Nucleus accumbens (tissue), 56 donors: ENCODE data around the gene GLI1.
"Not testable (repeated sequence)": the region's sequence is repeated elsewhere in the genome, so short reads cannot be mapped to it uniquely, and the experiment has no call there.

Experiments used
- DNase-seq, 56 donors: peaks; one replicate each; lab custom pipeline; 2025; lab: John Stamatoyannopoulos, UW

GLI1 gene

DNA sequence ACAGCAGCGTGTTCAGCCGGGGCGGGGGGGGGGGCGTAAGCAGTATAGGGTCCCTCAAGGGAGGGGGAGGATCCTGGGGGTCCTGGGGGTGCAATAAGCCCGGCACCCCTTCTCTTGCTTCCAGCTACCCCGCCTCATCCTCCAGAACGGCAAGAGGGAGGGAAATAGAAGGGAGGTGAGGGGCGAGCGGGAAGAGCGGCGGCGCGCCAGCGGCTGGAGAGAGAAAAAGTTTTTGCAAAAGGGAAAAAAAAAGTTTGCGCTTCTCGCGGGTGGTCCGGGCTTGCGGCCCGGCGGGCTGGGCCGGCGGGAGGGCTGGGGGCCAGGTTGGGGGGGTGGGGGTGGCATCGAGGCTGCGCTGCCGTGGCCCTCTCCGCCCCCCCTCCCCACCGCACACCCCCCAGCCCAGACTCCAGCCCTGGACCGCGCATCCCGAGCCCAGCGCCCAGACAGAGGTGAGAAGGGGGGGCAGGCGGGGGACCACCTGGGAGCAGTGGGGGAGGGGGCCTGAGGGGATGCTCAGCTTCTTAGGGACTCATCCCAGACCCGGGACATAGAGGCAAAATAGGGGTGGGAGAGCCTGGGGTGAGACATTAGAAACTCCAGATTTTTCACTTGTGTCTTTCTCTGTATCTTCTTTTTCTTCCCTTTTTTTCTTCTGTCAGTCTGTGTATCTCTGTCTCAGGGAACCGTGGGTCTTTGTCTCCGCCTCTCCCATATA lies at the start of gene GLI1:
TSS of gene GLI1 (plus strand) at position 36 of the 718 bp plus-strand sequence. CDS start 3,907 bp downstream, outside the sequence.
- peak in 4 of 56 donors; percentile 17 to 56 (median 48) for DNase-seq

DNA sequence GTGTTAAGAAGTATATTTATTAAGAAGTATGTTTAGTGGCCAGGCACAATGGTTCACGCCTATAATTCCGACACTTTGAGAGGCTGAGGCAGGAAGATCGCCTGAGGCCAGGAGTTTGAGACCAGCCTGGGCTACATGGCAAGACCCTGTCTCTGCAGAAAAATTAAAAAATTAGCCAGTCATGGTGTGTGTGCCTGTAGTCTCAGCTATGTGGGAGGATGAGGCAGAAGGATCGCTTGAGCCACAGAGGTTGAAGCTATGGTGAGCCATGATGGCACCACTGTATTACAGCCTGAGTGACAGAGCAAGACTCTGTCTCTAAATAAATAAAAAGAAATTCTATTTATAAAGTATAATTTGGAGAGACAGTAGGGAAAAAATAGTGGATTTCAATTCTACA lies 49.1 kb upstream of the GLI1 start:
- no peak for DNase-seq

DNA sequence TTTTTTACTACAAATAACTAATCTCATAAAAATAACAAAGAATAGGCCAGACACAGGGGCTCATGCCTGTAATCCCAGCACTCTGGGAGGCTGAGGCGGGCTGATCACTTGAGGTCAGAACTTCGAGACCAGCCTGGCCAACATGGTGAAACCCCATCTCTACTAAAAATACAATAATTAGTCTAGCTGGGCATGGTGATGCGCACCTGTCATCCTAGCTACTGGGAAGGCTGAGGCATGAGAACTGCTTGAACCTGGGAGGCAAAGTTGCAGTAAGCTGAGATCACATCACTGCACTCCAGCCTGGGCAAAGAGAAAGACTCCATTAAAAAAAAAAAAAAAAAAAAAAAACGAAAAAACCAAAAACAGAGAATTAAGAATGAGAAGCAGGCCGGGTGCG lies 45.4 kb upstream of the GLI1 start:
- DNase-seq = not testable (repeated sequence)

DNA sequence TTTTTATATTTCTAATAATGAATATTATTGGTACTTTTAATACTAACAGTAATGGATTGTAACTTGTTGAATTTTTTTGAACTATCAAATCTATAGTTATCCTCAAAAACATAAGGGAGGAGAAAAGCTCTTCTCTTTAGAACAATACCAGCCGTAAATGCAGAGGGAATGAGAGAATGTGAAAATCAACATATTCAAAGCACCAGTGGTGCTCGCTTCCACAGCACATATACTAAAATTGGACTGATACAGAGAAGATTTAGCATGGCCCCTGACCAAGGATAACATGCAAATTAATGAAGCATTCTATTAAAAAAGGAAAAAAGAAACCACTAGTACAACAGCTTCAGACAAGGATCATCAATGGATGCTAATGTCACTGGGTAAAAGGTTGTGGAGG lies 44.5 kb upstream of the GLI1 start:
- no peak for DNase-seq

DNA sequence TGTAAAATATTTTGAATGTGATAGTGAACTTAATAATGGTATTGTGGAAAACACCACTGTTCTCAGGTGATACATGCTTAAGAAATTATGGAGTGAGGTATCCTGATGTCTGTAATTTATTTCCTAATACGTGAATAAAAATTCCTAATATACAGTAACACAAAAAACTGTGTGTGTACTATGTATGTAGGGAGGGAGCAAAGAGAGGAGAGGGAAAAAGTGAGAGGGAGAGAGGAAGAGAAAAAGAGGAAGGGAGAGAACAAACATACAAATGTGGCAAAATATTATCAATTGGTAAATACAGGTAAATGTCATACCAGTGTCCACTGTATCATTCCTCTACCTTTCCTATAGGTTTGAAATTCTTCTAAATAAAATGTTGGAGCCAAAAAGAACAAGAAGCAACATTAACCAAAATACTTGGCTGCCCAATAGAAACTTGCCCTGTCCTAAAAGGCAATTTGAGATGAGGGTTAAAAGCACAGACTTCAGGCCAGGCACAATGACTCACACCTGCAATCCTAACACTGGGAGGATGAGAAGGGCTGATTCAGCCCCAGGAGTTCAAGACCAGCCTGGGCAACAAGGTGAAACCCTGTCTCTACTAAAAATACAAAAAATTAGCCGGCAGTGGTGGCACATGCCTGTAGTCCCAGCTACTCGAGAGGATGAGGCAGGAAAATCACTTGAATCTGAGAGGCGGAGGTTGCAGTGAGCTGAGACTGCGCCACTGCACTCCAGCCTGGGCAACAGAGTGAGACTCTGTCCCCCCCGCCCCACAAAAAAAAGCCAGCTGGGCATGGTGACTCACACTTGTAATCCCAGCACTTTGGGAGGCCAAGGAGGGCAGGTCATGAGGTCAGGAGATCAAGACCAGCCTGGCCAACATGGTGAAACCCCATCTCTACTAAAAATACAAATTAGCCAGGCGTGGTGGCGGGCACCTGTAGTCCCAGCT lies 43.3 kb upstream of the GLI1 start:
- no peak for DNase-seq

DNA sequence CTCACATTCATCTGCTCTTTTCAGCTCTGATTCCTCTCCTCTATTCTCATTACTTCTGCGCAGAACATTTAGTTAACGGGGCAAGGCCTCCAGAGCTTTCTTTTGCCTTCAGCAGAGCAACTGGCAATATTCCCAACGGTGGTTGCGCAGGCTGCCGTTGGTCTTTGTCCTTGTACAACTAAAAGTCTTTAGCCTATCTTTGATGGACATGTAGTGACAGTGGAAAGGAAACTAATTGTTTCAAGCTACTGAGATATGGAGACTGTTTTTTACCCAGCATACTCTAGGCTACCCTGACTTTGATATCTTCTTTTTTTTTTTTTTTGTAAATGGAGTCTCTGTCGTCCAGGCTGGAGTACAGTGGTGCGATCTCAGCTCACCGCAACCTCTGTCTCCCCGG lies 41.3 kb upstream of the GLI1 start:
- peak in 12 of 56 donors; percentile 1 to 58 (median 14) for DNase-seq

DNA sequence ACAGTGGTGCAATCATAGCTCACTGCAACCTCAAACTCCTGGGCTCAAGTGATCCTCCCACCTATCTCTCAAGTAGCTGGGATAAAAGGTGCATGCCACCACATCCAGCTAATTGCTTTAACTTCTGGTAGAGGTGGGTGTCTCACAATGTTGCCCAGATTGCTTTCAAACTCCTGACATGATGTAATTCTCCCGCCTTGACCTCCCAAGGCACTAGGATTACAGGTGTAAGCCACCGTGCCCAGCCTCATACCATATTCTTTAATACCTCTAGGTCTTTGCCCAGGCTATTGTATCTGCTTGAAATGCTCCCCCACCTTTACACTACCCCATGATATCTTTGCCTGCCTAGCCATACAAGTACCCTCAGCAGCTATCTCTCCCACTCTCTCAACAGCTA lies 40.1 kb upstream of the GLI1 start:
- DNase-seq = no peak

DNA sequence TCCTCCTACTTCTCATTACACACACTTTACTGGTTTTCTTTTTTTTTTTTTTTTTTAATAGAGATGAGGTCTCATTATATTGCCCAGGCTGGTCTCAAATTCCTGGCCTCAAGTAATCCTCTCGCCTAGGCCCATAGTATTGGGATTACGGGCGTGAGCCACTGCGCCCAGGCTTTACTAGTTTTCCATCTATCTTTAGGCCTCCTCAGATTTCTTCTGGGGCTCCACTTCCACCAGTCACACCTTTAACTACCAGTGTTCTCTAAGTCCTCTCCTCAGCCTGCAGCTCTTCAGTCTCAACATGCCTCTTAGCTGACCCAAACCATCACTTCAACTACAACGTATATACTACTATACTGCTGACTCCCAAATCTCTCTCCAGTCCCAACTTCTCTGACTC lies 39.1 kb upstream of the GLI1 start:
- DNase-seq = no peak

DNA sequence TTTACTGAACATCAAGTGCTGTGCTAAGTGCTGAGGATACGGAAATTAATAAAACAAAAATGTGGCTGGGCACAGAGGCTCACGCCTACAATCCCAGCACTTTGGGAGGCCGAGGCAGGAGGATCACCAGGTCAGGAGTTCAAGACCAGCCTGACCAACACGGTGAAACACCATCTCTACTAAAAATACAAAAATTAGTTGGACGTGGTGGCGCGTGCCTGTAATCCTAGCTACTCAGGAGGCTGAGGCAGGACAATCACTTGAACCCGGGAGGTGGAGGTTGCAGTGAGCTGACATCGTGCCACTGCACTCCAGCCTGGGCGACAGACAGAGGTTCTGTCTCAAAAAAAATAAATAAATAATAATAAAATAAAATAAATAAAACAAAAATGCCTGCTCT lies 32.6 kb upstream of the GLI1 start:
- not testable (repeated sequence) for DNase-seq

DNA sequence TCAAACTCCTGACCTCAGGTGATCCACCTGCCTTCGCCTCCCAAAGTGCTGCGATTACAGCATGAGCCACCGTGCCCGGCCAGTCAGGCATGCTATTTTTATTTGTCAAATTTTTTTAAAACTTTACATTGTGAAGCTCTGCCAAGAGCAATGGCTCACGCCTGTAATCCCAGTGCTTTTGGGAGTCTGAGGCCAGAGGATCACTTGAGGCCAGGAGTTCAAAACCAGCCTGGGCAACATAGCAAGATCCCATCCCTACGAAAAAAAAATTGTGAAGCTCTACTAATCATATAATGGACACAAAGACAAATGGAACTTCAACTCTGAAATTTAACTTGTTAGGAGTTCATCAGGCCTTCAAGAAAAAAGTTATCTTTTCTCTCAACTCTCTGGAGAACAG lies 30.6 kb upstream of the GLI1 start:
- DNase-seq = no peak

DNA sequence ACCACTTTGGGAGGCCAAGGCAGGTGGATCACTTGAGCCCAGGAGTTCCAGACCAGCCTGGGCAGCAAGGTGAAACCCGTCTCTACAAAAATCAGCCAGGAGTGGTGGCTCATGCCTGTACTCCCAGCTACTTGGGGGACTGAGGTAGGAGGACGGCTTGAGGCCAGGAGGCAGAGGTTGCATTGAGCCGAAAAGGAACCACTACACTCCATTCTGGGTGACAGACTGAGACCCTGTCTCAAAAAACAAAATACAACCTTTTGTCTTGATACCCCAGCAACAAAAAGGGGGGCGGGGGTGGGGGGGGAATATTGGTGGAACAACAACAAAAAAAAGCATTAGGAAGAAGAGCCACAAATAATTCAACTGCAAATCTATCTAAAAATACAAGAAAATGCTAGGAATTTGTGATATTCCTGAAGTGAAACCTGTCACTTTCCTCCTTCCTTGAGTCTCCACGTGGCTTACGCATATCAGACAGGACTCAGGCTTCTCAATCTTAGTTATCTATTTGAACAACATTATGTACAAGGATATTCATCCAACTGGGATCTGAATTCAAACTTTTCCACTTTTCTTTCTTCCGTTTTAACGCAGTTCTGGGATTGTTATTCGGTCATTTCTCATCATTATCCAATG lies 30.0 kb upstream of the GLI1 start:
- no peak for DNase-seq

DNA sequence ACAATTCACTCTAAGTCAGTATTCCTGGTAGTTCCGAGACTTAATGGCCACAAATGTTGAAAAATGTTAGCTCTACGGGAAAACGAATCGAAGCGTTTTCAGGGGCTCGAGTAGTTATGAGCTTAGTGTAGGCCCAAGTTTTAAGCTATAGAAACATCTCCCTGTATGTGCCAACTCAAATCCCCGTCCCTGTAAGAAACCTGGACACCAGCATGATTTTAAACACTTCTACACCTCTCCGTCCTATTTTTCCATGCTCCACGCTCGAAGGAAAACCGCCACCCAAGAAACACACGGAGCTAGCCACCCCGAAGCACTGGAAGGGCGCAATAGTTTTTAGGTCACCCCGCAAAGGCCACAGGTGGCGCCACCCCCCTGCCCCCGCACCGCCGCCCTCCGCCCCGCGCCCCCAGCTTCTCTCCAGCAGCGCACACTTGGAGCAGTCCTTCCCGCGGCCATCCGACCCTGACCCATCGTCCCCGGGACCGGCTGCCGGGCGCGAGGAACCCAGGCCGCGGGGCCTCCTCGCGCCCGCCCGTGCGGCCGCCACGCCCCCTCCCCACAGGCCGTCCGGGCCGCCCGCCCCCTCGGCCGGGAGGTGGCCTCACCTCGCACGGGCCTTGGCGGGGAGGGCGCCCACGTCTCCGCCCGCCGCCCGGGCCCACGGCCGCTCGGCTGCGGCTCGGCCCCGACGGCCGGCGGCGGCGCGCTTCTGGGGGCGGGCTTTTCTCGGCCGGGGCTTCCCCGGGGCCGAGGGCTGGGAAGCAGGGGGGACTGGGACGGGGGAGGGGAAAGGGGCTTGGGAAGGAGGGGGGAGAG lies 29.3 kb upstream of the GLI1 start:
- DNase-seq = peak in 36 of 56 donors; percentile 11 to 77 (median 36)

DNA sequence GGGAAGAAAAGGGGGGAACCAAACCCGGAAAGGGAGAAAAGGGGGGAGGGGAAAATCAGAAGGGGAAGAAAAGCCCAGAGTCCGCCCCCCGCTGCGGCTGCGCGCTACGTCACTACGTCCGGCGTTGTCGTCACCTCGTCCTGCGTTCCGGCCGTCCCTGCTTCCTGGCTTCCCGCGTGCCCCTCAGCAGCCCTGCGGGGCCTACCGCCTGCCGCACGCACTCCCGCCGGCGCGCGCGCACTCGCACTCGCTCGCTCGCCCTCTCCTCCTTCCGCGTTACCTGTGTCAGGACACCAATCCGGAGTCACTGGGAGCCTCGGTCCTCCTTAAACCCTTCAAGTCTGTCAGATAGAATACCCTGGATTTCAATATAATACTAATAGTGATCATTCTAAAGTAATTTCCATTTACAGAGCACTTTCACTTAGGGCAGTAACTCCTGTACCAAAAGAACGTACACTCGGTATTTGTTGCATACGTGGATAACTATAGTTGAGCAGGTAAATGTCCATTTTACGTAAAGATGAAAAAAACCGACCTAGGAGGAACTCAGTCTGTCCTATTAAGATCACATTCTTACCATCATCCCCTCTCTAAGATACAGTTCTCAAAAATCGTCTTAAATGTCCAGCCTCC lies 28.5 kb upstream of the GLI1 start, which contains the start of gene R3HDM2:
TSS of gene R3HDM2 (minus strand) at position 113 of the 636 bp plus-strand sequence. CDS start 120,615 bp downstream, outside the sequence.
- peak in 55 of 56 donors; percentile 64 to 97 (median 89) for DNase-seq

DNA sequence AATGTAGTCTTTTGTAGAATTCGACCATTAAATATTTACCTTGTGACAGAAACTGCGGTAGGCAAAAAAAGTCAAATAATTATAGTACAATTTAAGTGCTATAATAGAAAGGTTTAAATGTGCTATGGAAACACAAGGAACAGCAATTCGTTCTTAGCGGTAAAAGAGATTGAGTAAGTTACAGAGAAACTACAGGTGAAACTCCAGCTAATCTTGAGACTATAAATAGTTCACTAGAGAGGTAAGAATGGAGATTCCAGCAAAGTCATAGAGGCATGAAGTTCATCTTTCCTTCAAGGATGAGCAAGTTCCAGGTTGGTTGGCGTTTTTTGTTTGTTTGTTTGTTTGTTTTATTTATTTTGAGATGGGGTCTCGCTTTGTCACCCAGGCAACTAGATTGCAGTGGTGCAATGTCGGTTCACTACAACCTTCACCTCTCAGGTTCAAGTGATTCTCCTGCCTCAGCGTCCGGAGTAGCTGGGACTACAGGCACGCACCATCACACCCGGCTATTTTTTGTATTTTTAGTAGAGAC lies 27.9 kb upstream of the GLI1 start:
- no peak for DNase-seq

DNA sequence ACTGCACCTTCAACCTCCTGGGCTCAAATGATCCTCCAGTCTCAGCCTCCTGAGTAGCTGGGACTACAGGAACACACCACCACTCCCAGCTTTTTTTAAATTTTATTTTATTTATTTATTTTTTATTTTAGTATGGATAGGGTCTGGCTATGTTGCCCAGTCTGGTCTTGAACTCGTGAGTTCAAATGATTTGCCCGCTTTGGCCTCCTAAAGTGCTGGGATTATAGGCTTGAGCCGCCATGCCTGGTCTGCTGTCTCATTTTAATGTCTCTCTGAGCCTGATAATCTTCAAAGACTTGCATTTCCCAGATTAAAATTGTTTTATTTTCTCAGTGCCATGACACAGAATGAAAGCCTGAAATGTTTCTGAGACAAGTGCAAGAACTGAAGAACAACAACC lies 26.2 kb upstream of the GLI1 start:
- DNase-seq = no peak

DNA sequence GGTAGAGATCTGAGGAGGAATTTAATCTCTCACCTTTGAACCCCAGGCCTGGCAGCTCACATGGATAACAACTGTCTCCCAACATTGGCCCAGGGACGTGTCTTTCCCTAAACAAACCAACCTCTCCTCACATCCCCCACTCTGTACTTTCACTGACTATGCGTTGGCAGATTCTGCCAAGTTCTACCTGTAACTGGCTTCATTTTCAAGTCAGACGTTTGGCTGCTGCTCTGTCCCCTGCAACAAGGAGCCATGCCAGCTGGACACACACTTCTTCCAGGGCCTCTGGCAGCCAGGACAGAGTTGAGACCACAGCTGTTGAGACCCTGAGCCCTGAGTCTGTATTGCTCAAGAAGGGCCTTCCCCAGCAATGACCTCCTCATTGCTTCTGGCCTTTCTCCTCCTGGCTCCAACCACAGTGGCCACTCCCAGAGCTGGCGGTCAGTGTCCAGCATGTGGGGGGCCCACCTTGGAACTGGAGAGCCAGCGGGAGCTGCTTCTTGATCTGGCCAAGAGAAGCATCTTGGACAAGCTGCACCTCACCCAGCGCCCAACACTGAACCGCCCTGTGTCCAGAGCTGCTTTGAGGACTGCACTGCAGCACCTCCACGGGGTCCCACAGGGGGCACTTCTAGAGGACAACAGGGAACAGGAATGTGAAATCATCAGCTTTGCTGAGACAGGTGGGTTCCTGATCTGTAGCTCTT lies 24.9 kb upstream of the GLI1 start, which contains the start of gene INHBC:
TSS of gene INHBC (plus strand) at position 268 of the 707 bp plus-strand sequence. CDS start at position 371, 103 bp downstream.
- no peak for DNase-seq

DNA sequence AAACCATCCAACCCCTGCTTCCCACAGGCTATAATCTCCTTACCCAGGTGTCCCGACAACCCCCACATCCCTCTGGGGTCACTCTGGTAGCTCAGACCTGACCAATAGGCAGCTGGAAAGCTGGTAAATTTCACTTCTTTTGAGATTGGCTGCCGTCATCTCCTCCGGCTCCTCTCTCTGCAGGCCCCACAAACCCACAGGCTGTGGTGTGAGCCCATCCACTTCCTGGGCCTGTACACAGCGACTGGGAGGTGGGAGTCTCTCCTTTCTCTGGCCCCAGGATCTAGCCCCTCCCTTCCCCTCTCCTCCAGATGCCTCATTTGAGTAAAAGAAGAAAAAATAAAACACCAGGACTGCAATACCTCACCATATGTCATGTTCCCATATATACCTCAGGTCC lies 24.3 kb upstream of the GLI1 start:
- DNase-seq = no peak

DNA sequence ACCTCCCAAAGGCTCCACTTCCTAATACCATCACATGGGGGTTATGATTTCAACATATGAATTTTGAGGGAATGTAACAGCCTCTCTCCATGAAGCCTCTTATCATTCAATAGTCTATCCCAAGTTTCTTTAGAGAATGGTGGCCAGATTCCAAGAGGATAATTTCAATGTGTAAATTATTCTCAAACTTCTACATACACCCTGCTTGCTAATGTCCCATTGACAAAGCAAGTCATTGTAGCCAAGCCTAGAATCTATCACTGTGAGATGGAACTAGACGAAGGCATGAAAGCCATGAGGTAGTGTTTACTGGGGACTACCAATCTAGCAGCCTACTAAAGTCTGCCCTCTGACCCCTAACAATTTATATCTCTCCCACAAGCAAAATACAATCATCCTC lies 21.2 kb upstream of the GLI1 start:
- DNase-seq = no peak
